Neural cell (in vitro differentiated cells): Measurements from ENCODE around the gene SLC35E1.

Source experiments
- CTCF ChIP-seq: fragments of 450-650 bp; IDR thresholded peaks from 2 replicates; pipeline ENCODE4 v1.5.1; 2014; ENCODE audit warnings: antibody characterized with exemption, mild to moderate bottlenecking, moderate library complexity; ENCODE audit not compliant: poor library complexity, severe bottlenecking
- EP300 ChIP-seq: fragments of 450-650 bp; conservative IDR thresholded peaks from 2 replicates; pipeline ENCODE4 v1.6.1; 2014; ENCODE audit warnings: antibody characterized with exemption, mild to moderate bottlenecking, moderate library complexity; ENCODE audit not compliant: poor library complexity, severe bottlenecking
- EZH2 ChIP-seq: fragments of 200-600, 300-800 bp; shearing (Covaris generic), sonication (generic); IDR thresholded peaks from 2 replicates; pipeline ENCODE4 v1.6.1; 2014; ENCODE audit warnings: antibody characterized with exemption, low read length, borderline replicate concordance, mild to moderate bottlenecking; ENCODE audit not compliant: insufficient read depth, poor library complexity, severe bottlenecking
- RAD21 ChIP-seq: fragments of 450-650 bp; conservative IDR thresholded peaks from 2 replicates; pipeline ENCODE4 v1.6.1; 2014; ENCODE audit warnings: antibody characterized with exemption, mild to moderate bottlenecking, moderate library complexity

GRCh38 chr19:16603090-16603489 is 30.9 kb upstream of the SLC35E1 start:
- TF ChIP-seq CTCF (no peak), RAD21 (no peak), EZH2 (no peak), EP300 (no peak)
